K562 (cell line): Measurements from ENCODE around the gene MVP. TPM values are rescaled to one million over a fixed set of nuclear protein-coding genes. Genes with fewer than 3 reads are reported as not detected.

Experiments used
- BRF1 ChIP-seq: IDR thresholded peaks from 3 replicates; pipeline ENCODE4 v1.6.1; 2011; ENCODE audit warnings: borderline replicate concordance, mild to moderate bottlenecking; ENCODE audit not compliant: insufficient read length; ENCODE audit errors: extremely low read depth
- CBFB ChIP-seq: sonication (generic); formaldehyde crosslinking; IDR thresholded peaks from 2 replicates; pipeline ENCODE4 v1.4.0; 2020; ENCODE audit warnings: mild to moderate bottlenecking, missing genetic modification reagents
- FOSL1 ChIP-seq: fragments of 200-800 bp; sonication (Bioruptor generic); conservative IDR thresholded peaks from 2 replicates; pipeline ENCODE4 v1.6.1; 2016; ENCODE audit warnings: missing genetic modification characterization, missing compliant biosample characterization
- GATAD2B ChIP-seq: fragments of 450-650 bp; IDR thresholded peaks from 2 replicates; pipeline ENCODE4 v1.6.1; 2017; ENCODE audit warnings: mild to moderate bottlenecking, borderline replicate concordance
- HCFC1 ChIP-seq: IDR thresholded peaks from 2 replicates; pipeline ENCODE4 v1.6.1; 2012; ENCODE audit warnings: low read depth, low read length, improper control_type of control experiment
- KLF6 ChIP-seq: fragments of 250-450 bp; sonication (Bioruptor Pico); IDR thresholded peaks from 2 replicates; pipeline ENCODE4 v1.4.0; 2020; ENCODE audit warnings: mild to moderate bottlenecking, moderate library complexity, borderline replicate concordance
- MYBL2 ChIP-seq, 2 experiments: fragments of 450-650 bp in 1 of 2; sonication (generic) in 1 of 2; formaldehyde crosslinking in 1 of 2; IDR thresholded peaks; 2 replicates each; pipeline versions ENCODE4 v1.6.1 to v1.8.1; 2017 to 2022; ENCODE audit warnings: borderline replicate concordance in 1 of 2, inconsistent platforms in 1 of 2, low read depth in 1 of 2, mild to moderate bottlenecking in 1 of 2, missing genetic modification reagents in 1 of 2, moderate library complexity in 1 of 2
- RB1 ChIP-seq: fragments of 450-650 bp; IDR thresholded peaks from 2 replicates; pipeline ENCODE4 v1.6.1; 2017; ENCODE audit warnings: low read depth, mild to moderate bottlenecking
- RBM34 ChIP-seq: fragments of 200-400 bp; formaldehyde crosslinking; IDR thresholded peaks from 2 replicates; pipeline ENCODE4 v1.6.1; 2018; ENCODE audit warnings: low read length, borderline replicate concordance; ENCODE audit not compliant: insufficient read depth
- SAP30 ChIP-seq: fragments of 200-600 bp; sonication (generic); IDR thresholded peaks from 2 replicates; pipeline ENCODE4 v1.6.1; 2012; ENCODE audit warnings: borderline replicate concordance, low read depth, mild to moderate bottlenecking, moderate library complexity, low read length, control low read depth, inconsistent platforms; ENCODE audit not compliant: insufficient read depth, poor library complexity, severe bottlenecking
- ZNF133 ChIP-seq: fragments of 250-450 bp; sonication (Bioruptor Pico); IDR thresholded peaks from 2 replicates; pipeline ENCODE4 v1.4.0; 2020; ENCODE audit warnings: mild to moderate bottlenecking
- ZNF41 ChIP-seq: fragments of 250-450 bp; sonication (Bioruptor Pico); conservative IDR thresholded peaks from 2 replicates; pipeline ENCODE4 v1.4.0; 2020; ENCODE audit warnings: mild to moderate bottlenecking
- ZNF696 ChIP-seq: fragments of 250-450 bp; sonication (Bioruptor Pico); conservative IDR thresholded peaks from 2 replicates; pipeline ENCODE4 v1.4.0; 2020; ENCODE audit warnings: mild to moderate bottlenecking, moderate library complexity
- polyA plus RNA-seq, 8 experiments: library from polyadenylated mRNA; depleted of rRNA in 4 of 8; stranded (reverse) in 5 of 8; unstranded in 3 of 8; fragments of >200 nt; fragmentation: Nextera tagmentation in 2 of 8; fragmentation: Illumina TruSeq in 1 of 8; extraction: Ambion mirVana in 2 of 8; extraction: Trizol in 1 of 8; gene quantifications; 2 replicates each; pipeline versions ENCODE4 v1.2.1 to v1.2.3, GENCODE V29; 2011 to 2014; ENCODE audit warnings: inconsistent platforms in 1 of 8, missing spikeins in 1 of 8
- total RNA-seq, 7 experiments: library from RNA; depleted of rRNA in 6 of 7; stranded (reverse); fragments of >200 nt in 6 of 7; fragmentation: Illumina TruSeq in 2 of 7; extraction: Trizol in 2 of 7; gene quantifications; 2 replicates each; pipeline versions ENCODE4 v1.2.1 to v1.2.3, GENCODE V29; 2011 to 2021; ENCODE audit warnings: low replicate concordance in 1 of 7
- TF ChIP-seq, protein P1 (sequence below): fragments of 450-650 bp; IDR thresholded peaks from 2 replicates; pipeline ENCODE4 v1.6.1; 2016; ENCODE audit warnings: mild to moderate bottlenecking, moderate library complexity
- TF ChIP-seq, protein P2 (sequence below): fragments of 250-450 bp; sonication (Bioruptor Pico); IDR thresholded peaks from 2 replicates; pipeline ENCODE4 v1.8.0; 2021; ENCODE audit warnings: mild to moderate bottlenecking, moderate library complexity

The MVP gene
- total and polyA plus RNA-seq, 9 of the 15 experiments (the other 6 are each of a cell fraction or from before 2014, with no cell fraction given): 0.39 to 1.9 (median 0.76) TPM; not detected in 2

DNA sequence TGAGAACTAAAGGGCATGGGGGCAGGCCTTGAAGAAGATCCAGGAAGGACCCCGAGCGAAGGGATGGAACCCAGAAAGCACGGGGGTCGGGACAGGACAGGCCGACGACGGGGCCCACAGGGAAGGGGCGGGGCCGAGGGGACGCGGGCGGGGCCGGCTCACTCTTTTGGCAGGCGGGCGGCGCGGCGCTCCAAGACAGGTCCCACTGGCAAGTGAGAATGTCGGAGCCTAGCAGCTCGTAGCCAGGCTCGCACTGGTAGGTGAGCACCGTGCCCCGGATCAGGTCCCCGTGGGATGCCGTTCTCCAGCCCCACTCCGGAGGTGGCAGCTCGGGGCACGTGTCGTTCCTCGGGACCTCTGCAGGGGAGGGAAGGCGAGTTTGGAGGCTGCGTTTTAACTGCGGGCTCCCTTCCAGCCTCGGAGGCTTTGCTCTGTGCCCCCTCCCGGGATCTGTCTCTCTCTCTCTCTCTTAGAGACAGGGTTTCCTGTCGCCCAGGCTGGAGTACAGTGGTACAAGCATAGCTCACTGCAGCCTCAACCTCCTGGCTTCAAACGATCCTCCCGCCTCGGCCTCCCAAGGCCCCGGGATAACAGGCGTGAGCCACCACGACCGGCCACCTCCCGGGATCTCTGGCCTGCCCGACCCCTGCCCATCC lies 56.5 kb downstream of the MVP start (continued):
- TF ChIP-seq, protein P1, sequence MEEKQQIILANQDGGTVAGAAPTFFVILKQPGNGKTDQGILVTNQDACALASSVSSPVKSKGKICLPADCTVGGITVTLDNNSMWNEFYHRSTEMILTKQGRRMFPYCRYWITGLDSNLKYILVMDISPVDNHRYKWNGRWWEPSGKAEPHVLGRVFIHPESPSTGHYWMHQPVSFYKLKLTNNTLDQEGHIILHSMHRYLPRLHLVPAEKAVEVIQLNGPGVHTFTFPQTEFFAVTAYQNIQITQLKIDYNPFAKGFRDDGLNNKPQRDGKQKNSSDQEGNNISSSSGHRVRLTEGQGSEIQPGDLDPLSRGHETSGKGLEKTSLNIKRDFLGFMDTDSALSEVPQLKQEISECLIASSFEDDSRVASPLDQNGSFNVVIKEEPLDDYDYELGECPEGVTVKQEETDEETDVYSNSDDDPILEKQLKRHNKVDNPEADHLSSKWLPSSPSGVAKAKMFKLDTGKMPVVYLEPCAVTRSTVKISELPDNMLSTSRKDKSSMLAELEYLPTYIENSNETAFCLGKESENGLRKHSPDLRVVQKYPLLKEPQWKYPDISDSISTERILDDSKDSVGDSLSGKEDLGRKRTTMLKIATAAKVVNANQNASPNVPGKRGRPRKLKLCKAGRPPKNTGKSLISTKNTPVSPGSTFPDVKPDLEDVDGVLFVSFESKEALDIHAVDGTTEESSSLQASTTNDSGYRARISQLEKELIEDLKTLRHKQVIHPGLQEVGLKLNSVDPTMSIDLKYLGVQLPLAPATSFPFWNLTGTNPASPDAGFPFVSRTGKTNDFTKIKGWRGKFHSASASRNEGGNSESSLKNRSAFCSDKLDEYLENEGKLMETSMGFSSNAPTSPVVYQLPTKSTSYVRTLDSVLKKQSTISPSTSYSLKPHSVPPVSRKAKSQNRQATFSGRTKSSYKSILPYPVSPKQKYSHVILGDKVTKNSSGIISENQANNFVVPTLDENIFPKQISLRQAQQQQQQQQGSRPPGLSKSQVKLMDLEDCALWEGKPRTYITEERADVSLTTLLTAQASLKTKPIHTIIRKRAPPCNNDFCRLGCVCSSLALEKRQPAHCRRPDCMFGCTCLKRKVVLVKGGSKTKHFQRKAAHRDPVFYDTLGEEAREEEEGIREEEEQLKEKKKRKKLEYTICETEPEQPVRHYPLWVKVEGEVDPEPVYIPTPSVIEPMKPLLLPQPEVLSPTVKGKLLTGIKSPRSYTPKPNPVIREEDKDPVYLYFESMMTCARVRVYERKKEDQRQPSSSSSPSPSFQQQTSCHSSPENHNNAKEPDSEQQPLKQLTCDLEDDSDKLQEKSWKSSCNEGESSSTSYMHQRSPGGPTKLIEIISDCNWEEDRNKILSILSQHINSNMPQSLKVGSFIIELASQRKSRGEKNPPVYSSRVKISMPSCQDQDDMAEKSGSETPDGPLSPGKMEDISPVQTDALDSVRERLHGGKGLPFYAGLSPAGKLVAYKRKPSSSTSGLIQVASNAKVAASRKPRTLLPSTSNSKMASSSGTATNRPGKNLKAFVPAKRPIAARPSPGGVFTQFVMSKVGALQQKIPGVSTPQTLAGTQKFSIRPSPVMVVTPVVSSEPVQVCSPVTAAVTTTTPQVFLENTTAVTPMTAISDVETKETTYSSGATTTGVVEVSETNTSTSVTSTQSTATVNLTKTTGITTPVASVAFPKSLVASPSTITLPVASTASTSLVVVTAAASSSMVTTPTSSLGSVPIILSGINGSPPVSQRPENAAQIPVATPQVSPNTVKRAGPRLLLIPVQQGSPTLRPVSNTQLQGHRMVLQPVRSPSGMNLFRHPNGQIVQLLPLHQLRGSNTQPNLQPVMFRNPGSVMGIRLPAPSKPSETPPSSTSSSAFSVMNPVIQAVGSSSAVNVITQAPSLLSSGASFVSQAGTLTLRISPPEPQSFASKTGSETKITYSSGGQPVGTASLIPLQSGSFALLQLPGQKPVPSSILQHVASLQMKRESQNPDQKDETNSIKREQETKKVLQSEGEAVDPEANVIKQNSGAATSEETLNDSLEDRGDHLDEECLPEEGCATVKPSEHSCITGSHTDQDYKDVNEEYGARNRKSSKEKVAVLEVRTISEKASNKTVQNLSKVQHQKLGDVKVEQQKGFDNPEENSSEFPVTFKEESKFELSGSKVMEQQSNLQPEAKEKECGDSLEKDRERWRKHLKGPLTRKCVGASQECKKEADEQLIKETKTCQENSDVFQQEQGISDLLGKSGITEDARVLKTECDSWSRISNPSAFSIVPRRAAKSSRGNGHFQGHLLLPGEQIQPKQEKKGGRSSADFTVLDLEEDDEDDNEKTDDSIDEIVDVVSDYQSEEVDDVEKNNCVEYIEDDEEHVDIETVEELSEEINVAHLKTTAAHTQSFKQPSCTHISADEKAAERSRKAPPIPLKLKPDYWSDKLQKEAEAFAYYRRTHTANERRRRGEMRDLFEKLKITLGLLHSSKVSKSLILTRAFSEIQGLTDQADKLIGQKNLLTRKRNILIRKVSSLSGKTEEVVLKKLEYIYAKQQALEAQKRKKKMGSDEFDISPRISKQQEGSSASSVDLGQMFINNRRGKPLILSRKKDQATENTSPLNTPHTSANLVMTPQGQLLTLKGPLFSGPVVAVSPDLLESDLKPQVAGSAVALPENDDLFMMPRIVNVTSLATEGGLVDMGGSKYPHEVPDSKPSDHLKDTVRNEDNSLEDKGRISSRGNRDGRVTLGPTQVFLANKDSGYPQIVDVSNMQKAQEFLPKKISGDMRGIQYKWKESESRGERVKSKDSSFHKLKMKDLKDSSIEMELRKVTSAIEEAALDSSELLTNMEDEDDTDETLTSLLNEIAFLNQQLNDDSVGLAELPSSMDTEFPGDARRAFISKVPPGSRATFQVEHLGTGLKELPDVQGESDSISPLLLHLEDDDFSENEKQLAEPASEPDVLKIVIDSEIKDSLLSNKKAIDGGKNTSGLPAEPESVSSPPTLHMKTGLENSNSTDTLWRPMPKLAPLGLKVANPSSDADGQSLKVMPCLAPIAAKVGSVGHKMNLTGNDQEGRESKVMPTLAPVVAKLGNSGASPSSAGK: peak; percentile 80
- TF ChIP-seq RBM34: no peak
- no peak for TF ChIP-seq ZNF133 (CRISPR knock-in tag)
- TF ChIP-seq GATAD2B: no peak
- no peak for TF ChIP-seq CBFB (CRISPR knock-in tag)
- TF ChIP-seq, protein P2, sequence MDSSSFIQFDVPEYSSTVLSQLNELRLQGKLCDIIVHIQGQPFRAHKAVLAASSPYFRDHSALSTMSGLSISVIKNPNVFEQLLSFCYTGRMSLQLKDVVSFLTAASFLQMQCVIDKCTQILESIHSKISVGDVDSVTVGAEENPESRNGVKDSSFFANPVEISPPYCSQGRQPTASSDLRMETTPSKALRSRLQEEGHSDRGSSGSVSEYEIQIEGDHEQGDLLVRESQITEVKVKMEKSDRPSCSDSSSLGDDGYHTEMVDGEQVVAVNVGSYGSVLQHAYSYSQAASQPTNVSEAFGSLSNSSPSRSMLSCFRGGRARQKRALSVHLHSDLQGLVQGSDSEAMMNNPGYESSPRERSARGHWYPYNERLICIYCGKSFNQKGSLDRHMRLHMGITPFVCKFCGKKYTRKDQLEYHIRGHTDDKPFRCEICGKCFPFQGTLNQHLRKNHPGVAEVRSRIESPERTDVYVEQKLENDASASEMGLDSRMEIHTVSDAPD (CRISPR knock-in tag): no peak
- TF ChIP-seq HCFC1: no peak
- peak; percentile 66 for TF ChIP-seq SAP30
- no peak for TF ChIP-seq ZNF41
- 0 out of 2 replicates have a peak, but pooled peaks have one; percentile 17 for TF ChIP-seq FOSL1
- TF ChIP-seq KLF6: no peak
- no peak for TF ChIP-seq RB1
- no peak for TF ChIP-seq BRF1
- no peak for TF ChIP-seq ZNF696
- no peak for TF ChIP-seq MYBL2 (IDR thresholded peaks at IDR 0.05; ENCODE audit: low read depth)
- no peak for TF ChIP-seq MYBL2 (CRISPR knock-in tag; IDR thresholded peaks at IDR 0.05; ENCODE audit: borderline replicate concordance)
